Vagina (tissue), 2 donors: Measurements from ENCODE around the gene AGMAT. TPM values are rescaled to one million over a fixed set of nuclear protein-coding genes. Genes with fewer than 3 reads are reported as not detected.
A peak's percentile ranks its signal among the peaks of the same experiment; 100 is the strongest.

Experiments
- DNase-seq, 2 donors: peaks; one replicate each; pipeline ENCODE4 v3.0.0-alpha.2; 2017; ENCODE audit errors: extremely low spot score in 2 of 2
- H3K27ac ChIP-seq: fragments of 200-600 bp; sonication (generic); one replicate; pipeline ENCODE4 v1.5.1; 2019
- H3K27me3 ChIP-seq: fragments of 200-600 bp; sonication (generic); one replicate; pipeline ENCODE4 v1.5.1; 2019
- H3K36me3 ChIP-seq, 2 donors: fragments of 200-600 bp; sonication (generic); one replicate each; pipeline ENCODE4 v1.5.1; 2017 to 2019
- H3K4me1 ChIP-seq: fragments of 200-600 bp; sonication (generic); one replicate; pipeline ENCODE4 v1.5.1; 2019
- H3K4me3 ChIP-seq, 2 donors: fragments of 200-600 bp; sonication (generic); 1 replicate in 1 of 2; 2 replicates in 1 of 2; pipeline ENCODE4 v1.5.1; 2016 to 2019
- H3K9me3 ChIP-seq: fragments of 200-600 bp; sonication (generic); one replicate; pipeline ENCODE4 v1.5.1; 2019
- POLR2A ChIP-seq, 2 donors: fragments of 450-650 bp; IDR thresholded peaks; one replicate each; pipeline ENCODE4 v1.6.1; 2017; ENCODE audit warnings: antibody characterized with exemption in 2 of 2, mild to moderate bottlenecking in 2 of 2, moderate library complexity in 2 of 2
- POLR2AphosphoS5 ChIP-seq, 2 donors: sonication (generic); formaldehyde crosslinking; IDR thresholded peaks; one replicate each; pipeline ENCODE4 v1.9.0; 2017; ENCODE audit warnings: antibody characterized with exemption in 2 of 2, mild to moderate bottlenecking in 2 of 2, low read depth in 1 of 2; ENCODE audit not compliant: insufficient read depth in 1 of 2
- intact Hi-C: fragments of 100-400 bp; cut with DNase I; formaldehyde crosslinking; loops from one replicate; pipeline ENCODE4 v1.15.1; 2023
- total RNA-seq: library from RNA; depleted of rRNA; stranded (reverse); fragments of >200 nt; gene quantifications from one replicate; pipeline ENCODE4 v1.2.3, GENCODE V29; 2016
- TF ChIP-seq, protein P1 (sequence below), 3 experiments: fragments of 450-650 bp in 2 of 3; fragments of 200-600 bp in 1 of 3; sonication (generic) in 1 of 3; IDR thresholded peaks; one replicate each; pipeline ENCODE4 v1.5.1; 2017 to 2019; ENCODE audit warnings: antibody characterized with exemption in 3 of 3, mild to moderate bottlenecking in 2 of 3, moderate library complexity in 2 of 3

Gene AGMAT
- total RNA-seq, 1 donor from 2014 or later: 1.5 TPM

DNA sequence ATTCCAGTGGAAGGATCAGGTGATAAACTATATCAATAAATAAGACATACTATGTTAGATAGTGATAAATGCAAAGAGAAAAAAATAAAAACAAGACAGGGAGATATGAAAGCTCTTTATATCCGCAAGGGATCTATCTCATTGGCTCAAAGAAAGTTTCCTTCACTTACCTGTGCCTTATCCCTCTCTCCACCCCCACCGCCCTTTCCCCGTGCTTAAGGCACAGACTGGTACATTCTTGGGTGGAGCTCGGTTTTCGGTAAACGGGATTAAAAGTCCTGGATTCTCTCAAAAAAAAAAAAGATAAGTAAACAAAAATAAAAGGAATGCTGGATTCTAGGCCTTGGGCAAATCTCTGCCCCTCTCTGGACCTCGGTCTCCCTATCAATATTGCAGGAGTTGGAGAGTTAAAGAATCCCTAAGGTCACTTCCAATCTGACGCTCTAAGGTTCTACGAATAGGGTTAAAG lies 58.8 kb downstream of the AGMAT start:
- intact Hi-C loops: no loop called here
- no peak for DNase-seq

DNA sequence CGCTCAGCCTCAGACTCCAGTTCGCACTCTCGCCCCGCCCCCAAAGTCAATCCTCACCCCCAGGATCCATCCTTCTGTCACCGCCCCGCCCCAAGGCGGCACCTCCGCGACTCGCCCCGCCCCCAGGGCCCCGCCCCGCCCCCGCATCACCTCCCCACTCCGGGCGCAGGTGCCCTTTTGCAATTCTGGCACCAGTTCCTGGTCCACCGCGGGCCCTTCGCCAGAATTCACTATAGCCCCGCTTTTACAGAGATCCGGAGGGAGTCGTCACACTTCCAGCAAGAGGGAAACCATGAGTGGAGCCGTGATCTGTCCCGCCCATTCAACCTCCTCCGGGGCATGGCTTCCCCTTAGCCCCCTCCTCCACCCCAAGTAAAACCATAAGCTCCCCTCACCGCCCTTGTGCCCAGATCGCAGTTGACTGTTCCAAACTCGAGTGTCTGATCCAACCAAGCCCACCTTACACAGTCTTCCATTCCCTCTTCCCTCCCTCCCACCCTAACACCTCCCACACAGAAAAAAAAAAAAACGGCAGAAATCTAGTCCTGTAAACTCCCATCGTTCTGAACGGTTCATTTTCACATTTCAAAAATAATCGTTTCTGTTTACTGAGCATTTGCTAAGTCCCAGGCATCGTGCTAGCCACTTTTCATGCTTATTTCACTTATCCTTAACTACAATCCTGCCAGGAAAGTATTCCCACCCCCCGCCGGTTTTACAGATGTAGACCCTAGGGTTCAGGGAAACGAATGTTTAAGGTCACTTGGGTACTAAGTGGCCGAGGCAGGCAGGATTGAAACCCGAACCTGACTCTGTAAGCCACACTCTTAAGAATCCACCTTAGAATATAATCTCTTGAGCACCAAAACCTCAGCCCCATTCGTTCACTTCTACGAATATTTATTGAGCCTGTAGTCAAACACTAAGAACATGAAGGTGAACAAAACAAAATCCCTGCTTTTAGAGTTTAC lies 59.5 kb downstream of the AGMAT start:
- peak overlapping the region; percentile 94 for H3K27ac ChIP-seq
- H3K27me3 ChIP-seq: no peaks in the 10 kb centered on the region
- intact Hi-C loops: no loop called here
- DNase-seq: peak in 1 of 2 donors; percentile 99
- no peaks in the 10 kb centered on the region for H3K36me3 ChIP-seq
- TF ChIP-seq, protein P1, sequence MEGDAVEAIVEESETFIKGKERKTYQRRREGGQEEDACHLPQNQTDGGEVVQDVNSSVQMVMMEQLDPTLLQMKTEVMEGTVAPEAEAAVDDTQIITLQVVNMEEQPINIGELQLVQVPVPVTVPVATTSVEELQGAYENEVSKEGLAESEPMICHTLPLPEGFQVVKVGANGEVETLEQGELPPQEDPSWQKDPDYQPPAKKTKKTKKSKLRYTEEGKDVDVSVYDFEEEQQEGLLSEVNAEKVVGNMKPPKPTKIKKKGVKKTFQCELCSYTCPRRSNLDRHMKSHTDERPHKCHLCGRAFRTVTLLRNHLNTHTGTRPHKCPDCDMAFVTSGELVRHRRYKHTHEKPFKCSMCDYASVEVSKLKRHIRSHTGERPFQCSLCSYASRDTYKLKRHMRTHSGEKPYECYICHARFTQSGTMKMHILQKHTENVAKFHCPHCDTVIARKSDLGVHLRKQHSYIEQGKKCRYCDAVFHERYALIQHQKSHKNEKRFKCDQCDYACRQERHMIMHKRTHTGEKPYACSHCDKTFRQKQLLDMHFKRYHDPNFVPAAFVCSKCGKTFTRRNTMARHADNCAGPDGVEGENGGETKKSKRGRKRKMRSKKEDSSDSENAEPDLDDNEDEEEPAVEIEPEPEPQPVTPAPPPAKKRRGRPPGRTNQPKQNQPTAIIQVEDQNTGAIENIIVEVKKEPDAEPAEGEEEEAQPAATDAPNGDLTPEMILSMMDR (IDR thresholded peaks at IDR 0.05): no peak
- TF ChIP-seq POLR2AphosphoS5 (IDR thresholded peaks at IDR 0.05; ENCODE audit: insufficient read depth in 1 of 2, low read depth in 1 of 2) (no peak), POLR2A (IDR thresholded peaks at IDR 0.05) (no peak)
- peak overlapping the region; percentile 83 to 99 for H3K4me3 ChIP-seq
- H3K9me3 ChIP-seq: no peaks in the 10 kb centered on the region
- H3K4me1 ChIP-seq: peaks cover 36% of the 10 kb centered on the region

More for the DNA sequence above, 58.8 kb downstream of the AGMAT start:
- Histone ChIP-seq H3K9me3 (no peaks in the 10 kb centered on the region), H3K4me3 (peak overlapping the region; percentile 83 to 99), H3K27ac (peak overlapping the region; percentile 94), H3K27me3 (no peaks in the 10 kb centered on the region), H3K36me3 (peaks cover 0 to 7% of the 10 kb centered on the region in 2 donors), H3K4me1 (peaks cover 36% of the 10 kb centered on the region)
- TF ChIP-seq POLR2A (IDR thresholded peaks at IDR 0.05): no peak
- TF ChIP-seq POLR2AphosphoS5 (IDR thresholded peaks at IDR 0.05; ENCODE audit: insufficient read depth in 1 of 2, low read depth in 1 of 2): no peak
- TF ChIP-seq, protein P1 (IDR thresholded peaks at IDR 0.05): no peak

DNA sequence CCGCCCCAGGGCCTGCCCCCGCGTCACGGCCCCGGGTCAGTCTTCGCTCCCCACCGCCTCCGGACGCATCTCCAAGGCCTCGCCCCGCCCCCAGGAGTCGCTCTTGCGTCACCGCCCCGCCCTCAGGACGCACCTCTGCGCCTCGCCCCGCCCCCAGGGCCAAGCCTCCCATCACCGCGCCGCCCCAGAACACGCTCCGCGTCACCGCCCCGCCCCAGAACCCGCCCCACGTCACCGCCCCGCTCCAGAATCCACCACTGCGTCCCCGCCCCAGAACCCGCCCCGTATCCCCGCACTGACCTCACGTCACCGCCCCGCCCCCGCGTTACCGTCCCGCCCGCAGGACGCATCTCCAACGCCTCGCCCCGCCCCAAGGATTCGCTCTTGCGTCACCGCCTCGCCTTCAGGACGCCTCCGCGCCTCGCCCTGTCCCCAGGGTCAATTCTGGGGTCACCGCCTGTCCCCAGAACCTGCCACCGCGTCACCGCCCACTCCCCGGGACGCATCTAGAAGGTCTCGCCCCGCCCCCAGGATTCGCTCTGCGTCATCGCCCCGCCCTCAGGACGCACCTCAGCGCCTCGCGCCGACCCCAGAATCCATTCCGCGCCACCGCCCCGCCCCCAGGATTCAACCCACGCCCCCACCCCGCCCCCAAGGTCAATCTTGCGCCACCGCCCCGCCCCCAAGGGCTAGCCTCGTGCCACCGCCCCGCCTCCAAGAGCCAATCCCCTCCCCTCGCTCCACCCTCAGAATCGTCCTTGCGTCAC lies 60.4 kb downstream of the AGMAT start:
- H3K4me1 ChIP-seq: peaks cover 36% of the 10 kb centered on the region
- intact Hi-C loops: no loop called here
- no peaks in the 10 kb centered on the region for H3K36me3 ChIP-seq
- peak overlapping the region; percentile 83 to 99 for H3K4me3 ChIP-seq
- no peaks in the 10 kb centered on the region for H3K27me3 ChIP-seq
- H3K9me3 ChIP-seq: no peaks in the 10 kb centered on the region
- TF ChIP-seq POLR2A (IDR thresholded peaks at IDR 0.05) (no peak), POLR2AphosphoS5 (IDR thresholded peaks at IDR 0.05; ENCODE audit: insufficient read depth in 1 of 2, low read depth in 1 of 2) (no peak)
- TF ChIP-seq, protein P1 (IDR thresholded peaks at IDR 0.05): no peak
- peak overlapping the region; percentile 94 for H3K27ac ChIP-seq
- peak; percentile 99 to 100 for DNase-seq

DNA sequence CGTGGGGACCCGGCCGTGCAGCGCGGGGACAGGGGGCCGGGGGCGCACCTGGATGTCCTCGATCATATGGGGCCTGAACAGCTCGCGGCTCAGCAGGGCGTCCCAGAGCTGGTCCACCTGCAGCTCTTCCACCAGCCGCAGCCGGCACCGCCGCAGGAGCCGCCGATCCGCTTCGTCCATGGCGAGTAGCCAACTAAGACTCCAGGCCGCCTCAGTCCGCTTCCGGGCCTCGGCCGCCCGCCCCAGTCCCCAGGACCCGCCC lies 60.9 kb downstream of the AGMAT start, which contains the start of gene CASP9:
Gene CASP9 (minus strand): TSS at position 195 of the 262 bp plus-strand sequence. CDS start 15 bp downstream, at position 180.
- no peaks in the 10 kb centered on the region for H3K27me3 ChIP-seq
- peak within 1 kb of the TSS; percentile 94 for H3K27ac ChIP-seq
- H3K36me3 ChIP-seq: no peaks in the 10 kb centered on the region
- intact Hi-C loops: no loop called here
- TF ChIP-seq, protein P1 (IDR thresholded peaks at IDR 0.05): no peak
- TF ChIP-seq POLR2AphosphoS5 (IDR thresholded peaks at IDR 0.05; ENCODE audit: insufficient read depth in 1 of 2, low read depth in 1 of 2) (peak in 1 of 2 donors; percentile 64), POLR2A (IDR thresholded peaks at IDR 0.05) (no peak)
- H3K4me3 ChIP-seq: peak within 1 kb of the TSS; percentile 83 to 99
- H3K4me1 ChIP-seq: peaks cover 36% of the 10 kb centered on the region
- DNase-seq: no peak
- no peaks in the 10 kb centered on the region for H3K9me3 ChIP-seq
